GM21717 (cell line): ENCODE results near the gene GABRG3.
"Not testable (repeated sequence)": the region's sequence is repeated elsewhere in the genome, so short reads cannot be mapped to it uniquely, and the experiment has no call there.

Experiments used
- ATAC-seq: cut with Tn5 transposase; IDR thresholded peaks from one replicate; pipeline ENCODE4 v1.9.1; 2021; ENCODE audit warnings: mild to moderate bottlenecking, moderate library complexity; ENCODE audit not compliant: unreplicated experiment

The GABRG3 gene

GRCh38 chr15:27172821-27173220, 201.8 kb downstream of the GABRG3 start:
- ATAC-seq = no peak

DNA sequence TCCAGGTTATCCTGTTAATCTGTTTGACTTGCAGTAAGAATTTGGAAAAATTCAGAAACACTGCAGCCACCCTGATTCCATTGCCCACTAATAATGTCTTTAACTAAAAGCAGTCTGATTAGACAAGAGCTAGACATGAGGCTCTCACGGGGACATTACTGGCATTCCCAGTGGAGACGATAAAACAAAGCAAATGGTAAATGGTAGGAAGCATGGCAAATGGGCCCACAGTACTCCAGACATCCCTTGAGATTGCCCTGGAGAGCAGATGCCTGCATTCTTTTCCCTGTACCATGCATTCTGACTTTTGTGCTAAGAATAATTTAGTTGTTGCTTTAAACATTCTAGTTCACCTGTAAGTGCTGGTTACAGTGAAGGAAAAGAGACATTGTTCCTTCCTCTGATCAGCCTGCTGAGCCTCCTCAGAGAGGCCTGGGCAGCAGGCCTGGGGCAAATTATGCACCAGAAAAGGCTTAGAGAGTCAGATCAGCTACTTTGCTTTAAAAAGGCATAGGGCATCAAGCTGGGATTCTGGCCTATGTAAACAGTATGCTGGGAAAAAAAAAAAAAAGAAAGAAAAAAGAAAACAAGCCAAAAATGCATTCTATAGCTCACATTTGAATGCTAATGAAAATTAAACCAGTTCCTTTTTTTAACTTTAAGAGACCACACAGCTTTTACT, 204.6 kb downstream of the GABRG3 start:
- no peak for ATAC-seq

- ATAC-seq = no peak
These were observed 205.9 kb downstream of the GABRG3 start for GRCh38 chr15:27176785-27177406.

DNA sequence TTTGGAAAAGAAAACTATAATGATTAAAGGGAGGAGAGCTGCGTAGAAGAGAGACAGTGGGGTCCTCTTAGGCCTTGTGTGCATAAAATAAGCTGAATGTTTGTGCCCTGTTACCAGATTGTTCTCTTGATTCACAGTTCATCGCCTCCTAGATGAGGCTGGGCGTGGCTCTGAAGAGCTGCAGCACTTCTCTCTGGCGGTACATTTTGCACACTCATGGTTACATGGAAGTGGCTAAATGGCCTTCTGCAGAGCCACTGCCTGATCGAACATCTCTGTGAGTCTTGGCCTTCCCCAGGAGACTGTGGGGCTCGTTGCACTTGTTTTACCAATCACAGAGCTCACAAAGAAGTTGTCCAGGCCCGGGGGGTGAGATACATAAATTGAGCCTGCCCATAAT, 208.8 kb downstream of the GABRG3 start:
- ATAC-seq = no peak

DNA sequence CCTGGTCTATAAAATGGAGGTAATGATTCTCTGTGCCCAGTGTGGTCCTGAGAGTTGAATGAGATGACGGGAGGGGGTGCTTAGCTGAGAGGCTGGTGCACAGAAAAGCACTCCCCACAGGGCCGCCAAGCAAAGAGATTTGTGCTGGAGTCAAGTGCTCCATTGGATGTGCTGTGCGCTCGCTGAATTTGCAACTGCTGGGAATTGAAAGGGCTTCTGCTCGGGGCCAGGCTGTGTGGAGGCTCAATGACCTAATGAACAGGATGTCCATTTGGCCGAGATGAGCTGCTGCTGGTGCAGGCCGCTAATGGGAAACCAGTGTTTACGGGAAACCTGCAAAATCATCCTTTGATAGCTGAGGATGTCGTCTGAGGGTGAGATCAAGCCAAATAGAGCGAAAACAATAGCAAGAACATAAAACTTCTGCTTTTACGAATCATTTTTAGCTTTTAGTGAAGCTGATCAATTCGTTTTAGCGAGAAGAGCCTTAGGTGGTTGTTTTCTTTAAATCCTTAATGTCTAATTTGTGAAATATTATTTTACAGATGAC, 211.7 kb downstream of the GABRG3 start:
- no peak for ATAC-seq

- no peak for ATAC-seq
These were observed 212.2 kb downstream of the GABRG3 start for GRCh38 chr15:27183201-27183600.

GRCh38 chr15:27191515-27191914, 220.5 kb downstream of the GABRG3 start:
- not testable (repeated sequence) for ATAC-seq

DNA sequence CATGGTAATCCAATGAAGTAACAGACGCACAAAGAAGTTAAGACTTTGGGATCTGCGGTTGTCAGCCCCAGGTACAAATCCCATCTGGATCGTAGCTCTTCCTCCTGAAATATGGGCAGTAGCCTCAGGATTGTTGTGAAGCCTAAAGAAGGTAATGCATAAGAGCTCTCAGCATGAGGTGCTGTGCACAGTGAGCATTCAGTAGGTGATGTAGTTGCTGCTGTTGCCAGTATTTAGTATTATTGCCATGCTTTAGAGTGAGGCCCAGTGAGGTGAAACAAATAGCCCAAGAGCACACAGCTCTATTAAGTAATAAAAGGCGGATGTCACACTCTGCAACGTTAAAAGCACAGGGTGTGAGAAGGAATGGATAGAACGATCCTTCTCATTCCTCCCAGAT, 225.7 kb downstream of the GABRG3 start:
- ATAC-seq = no peak

DNA sequence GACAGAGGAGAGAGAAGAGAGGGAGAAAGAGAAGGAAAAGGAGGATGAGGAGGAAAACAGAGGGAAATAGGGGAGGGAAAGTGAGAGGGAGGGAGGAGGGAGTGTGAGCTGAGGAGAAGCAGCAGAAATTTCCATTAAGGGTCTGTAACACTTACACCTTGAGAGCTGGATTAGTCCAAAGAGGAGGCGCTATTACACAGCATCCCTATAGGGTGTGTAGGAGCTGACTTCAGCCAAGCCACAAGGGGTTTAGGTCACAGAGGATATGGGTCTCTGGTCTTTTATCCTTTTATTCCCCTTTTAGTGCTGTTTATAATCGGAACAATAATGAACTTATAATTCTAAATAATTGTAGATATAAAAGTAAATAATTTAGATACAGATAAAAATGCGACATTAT, 230.4 kb downstream of the GABRG3 start:
- ATAC-seq = no peak

GRCh38 chr15:27210176-27210575, 239.2 kb downstream of the GABRG3 start:
- ATAC-seq = no peak

DNA sequence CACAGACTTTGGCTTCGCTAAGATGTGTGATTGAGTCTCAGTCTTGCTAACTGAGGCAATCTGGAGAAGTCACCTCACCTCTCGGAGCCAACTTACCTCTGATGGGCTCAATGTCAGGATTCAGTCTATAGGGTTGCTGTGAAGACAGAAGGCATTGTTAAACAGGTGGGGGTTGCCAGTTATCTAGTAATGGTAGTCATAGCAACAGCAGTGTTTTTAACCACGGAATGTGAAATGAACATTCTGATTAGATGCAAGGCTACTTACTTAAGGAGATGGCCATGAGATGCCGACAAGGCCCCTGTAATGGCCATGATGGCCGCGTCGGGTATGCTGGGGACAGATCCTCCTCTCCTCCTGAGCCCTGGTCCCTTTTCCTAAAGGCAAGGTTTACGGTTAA, 243.1 kb downstream of the GABRG3 start:
- no peak for ATAC-seq

GRCh38 chr15:27214961-27215360, 244.0 kb downstream of the GABRG3 start:
- ATAC-seq = no peak

GRCh38 chr15:27218426-27218825, 247.4 kb downstream of the GABRG3 start:
- ATAC-seq = no peak

DNA sequence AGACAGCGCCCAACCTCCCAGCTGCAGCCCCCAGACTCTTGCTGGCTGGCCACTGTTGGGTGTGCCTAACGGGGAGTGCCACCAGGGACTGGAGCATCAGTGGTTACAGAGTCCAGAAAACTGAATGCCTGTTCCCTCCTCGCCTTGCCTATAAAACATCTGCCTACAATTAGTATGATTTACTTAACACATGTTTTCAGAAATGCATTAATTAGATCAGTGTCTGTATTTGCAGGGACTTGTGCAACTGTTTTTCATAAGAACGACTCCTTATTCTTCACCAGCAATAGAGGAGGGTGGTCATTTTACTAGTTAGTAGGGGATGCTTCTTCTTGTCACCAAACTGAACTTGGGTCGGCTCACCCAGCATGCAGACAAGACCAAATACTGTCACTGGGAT, 248.7 kb downstream of the GABRG3 start:
- no peak for ATAC-seq

DNA sequence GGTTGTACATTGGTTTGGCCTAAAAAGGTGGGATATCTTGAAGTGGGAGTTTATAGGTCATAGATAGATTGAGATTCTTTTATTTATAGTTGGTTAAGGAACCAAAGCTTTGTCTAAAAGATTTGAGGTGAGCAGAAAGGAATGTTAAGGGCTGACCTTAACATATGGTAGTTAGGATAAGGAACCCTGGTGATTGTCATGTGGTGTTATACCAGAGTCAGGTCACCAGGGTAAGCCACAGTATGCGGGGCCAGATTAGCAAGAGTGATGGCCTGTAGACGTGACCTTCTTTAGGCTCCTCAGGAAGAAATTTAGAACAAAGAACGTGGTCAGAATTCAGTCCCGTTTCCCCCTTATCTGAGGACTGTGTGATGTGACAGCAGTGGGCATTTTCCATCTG, 249.2 kb downstream of the GABRG3 start:
- ATAC-seq = no peak

GRCh38 chr15:27222479-27222878, 251.5 kb downstream of the GABRG3 start:
- ATAC-seq = no peak

GRCh38 chr15:27223179-27223578, 252.2 kb downstream of the GABRG3 start:
- no peak for ATAC-seq

DNA sequence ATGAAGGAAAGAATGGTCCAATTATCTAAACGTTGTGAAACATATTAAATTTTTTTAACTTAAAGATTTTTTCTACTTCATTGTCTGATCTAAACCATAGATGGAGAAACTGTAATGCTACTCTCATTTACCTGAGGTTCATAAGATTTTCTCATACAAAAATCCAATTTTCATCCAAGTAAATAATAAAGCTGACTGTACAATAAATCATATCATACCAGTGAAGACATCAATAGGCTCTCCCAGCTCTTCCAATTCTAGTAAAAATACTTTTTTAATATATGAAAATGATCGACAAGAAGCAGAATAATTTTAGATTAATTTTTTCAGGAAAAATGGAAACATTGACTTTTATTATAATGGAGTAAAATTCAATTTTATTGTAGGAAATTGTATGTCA, 260.8 kb downstream of the GABRG3 start:
- no peak for ATAC-seq

GRCh38 chr15:27232876-27233275, 261.9 kb downstream of the GABRG3 start:
- no peak for ATAC-seq

GRCh38 chr15:27234593-27234992, 263.6 kb downstream of the GABRG3 start:
- ATAC-seq = no peak

DNA sequence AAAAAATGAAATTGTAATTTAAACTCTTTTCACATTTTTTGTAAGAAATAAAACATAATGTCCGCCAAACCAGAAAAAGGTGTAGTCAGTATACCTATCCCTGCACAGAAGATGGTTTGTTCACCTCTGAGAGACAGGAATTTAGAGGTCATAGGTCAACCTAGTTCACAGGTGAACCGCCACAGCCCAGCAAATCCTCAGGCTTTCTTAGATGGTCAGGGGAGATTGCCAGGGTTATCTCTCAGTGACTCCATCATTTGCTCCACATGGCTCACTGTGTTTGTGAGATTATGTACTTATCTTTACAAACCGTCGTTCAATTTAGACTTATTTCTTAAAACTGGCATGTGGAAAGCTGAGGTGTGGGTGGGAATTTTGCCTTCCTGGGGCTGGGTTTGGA, 264.2 kb downstream of the GABRG3 start:
- ATAC-seq = no peak

DNA sequence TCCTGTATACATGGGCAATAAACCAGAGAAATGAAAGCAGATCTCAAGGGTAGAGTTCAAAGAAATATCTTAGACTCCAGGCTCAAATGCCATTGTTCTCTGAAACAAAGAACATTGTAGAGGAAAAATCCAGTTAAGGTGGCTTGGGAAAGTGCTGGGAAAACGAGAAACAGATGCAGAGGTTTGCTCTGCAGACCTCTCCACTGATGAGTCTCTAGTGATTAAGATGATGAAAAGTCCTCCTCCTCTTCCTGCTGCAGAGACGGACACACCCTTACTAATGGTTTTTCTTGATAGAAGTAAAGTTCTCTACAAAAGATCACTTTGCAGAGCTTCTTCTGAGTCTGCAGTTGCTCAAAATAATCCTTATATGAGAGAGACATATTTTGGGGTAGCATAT, 264.7 kb downstream of the GABRG3 start:
- ATAC-seq = no peak
